Fibroblast of lung (primary cell): ENCODE data around the gene DIS3L2.

Source experiments
- EZH2 ChIP-seq: IDR thresholded peaks from 2 replicates; pipeline ENCODE4 v1.5.1; 2012; ENCODE audit warnings: low read length, control low read depth, mild to moderate bottlenecking; ENCODE audit errors: missing control alignments
- TF ChIP-seq, protein P1 (sequence below), 2 donors: IDR thresholded peaks in 1 of 2; conservative IDR thresholded peaks in 1 of 2; 1 replicate in 1 of 2; 2 replicates in 1 of 2; pipeline ENCODE4 v1.5.1; 2011 to 2012; ENCODE audit warnings: low read length in 2 of 2, control low read depth in 1 of 2, inconsistent platforms in 1 of 2, low read depth in 1 of 2, mild to moderate bottlenecking in 1 of 2

- TF ChIP-seq, protein P1, sequence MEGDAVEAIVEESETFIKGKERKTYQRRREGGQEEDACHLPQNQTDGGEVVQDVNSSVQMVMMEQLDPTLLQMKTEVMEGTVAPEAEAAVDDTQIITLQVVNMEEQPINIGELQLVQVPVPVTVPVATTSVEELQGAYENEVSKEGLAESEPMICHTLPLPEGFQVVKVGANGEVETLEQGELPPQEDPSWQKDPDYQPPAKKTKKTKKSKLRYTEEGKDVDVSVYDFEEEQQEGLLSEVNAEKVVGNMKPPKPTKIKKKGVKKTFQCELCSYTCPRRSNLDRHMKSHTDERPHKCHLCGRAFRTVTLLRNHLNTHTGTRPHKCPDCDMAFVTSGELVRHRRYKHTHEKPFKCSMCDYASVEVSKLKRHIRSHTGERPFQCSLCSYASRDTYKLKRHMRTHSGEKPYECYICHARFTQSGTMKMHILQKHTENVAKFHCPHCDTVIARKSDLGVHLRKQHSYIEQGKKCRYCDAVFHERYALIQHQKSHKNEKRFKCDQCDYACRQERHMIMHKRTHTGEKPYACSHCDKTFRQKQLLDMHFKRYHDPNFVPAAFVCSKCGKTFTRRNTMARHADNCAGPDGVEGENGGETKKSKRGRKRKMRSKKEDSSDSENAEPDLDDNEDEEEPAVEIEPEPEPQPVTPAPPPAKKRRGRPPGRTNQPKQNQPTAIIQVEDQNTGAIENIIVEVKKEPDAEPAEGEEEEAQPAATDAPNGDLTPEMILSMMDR (conservative IDR thresholded peaks at IDR 0.05 in 1 of 2, IDR thresholded peaks at IDR 0.05 in 1 of 2; ENCODE audit: low read depth in 1 of 2, low read length in 2 of 2), result no peak
- no peak for TF ChIP-seq EZH2
Observed at GRCh38 chr2:232265329-232265728, 303.8 kb downstream of the DIS3L2 start.
